SK-N-SH (cell line): ENCODE measurements around the gene UGT1A1. TPM values are rescaled to one million over a fixed set of nuclear protein-coding genes. Genes with fewer than 3 reads are reported as not detected.

ENCODE experiments used
- CTCF ChIA-PET: fragments of 300-600, 350-600 bp; formaldehyde crosslinking; extraction: SDS; loops from one replicate; lab custom pipeline; 2021; lab: Yijun Ruan, JAX
- POLR2A ChIA-PET: fragments of 350-600 bp; sonication (Branson Sonifier 250); formaldehyde crosslinking; extraction: SDS; loops from one replicate; lab custom pipeline; 2020; ENCODE audit warnings: antibody characterized with exemption, inconsistent platforms; lab: Yijun Ruan, JAX
- DNase-seq: peaks from one replicate; pipeline ENCODE4 v3.0.0; 2012
- H2AFZ ChIP-seq: fragments of 200-600 bp; sonication (generic); 2 replicates; pipeline ENCODE4 v1.8.1; 2016; ENCODE audit warnings: antibody characterized with exemption, mild to moderate bottlenecking, low read depth
- H3F3A ChIP-seq: fragments of 200-600 bp; sonication (generic); replicated peaks from 2 replicates; pipeline ENCODE3; 2016; ENCODE audit warnings: antibody characterized with exemption, mild to moderate bottlenecking; ENCODE audit not compliant: insufficient read depth
- H3K27ac ChIP-seq, 2 experiments: fragments of 200-500 bp in 1 of 2; fragments of 200-600 bp in 1 of 2; sonication (Bioruptor generic) in 1 of 2; sonication (generic), shearing (Covaris generic) in 1 of 2; 2 replicates each; pipeline versions ENCODE4 v1.5.1 to v1.6.1; 2014 to 2016; ENCODE audit warnings: low read depth in 2 of 2, inconsistent platforms in 1 of 2, low read length in 1 of 2, mild to moderate bottlenecking in 1 of 2, mixed read lengths in 1 of 2
- H3K27me3 ChIP-seq: fragments of 200-600 bp; sonication (generic), shearing (Covaris generic); 2 replicates; pipeline ENCODE4 v1.6.1; 2016; ENCODE audit warnings: mixed run types; ENCODE audit not compliant: insufficient read depth
- H3K36me3 ChIP-seq, 2 experiments: fragments of 200-500 bp in 1 of 2; fragments of 200-600 bp in 1 of 2; sonication (Bioruptor generic) in 1 of 2; sonication (generic) in 1 of 2; replicated peaks in 1 of 2; 2 replicates each; pipeline versions ENCODE3 to v1.5.1; 2014 to 2016; ENCODE audit warnings: low read length in 1 of 2, mild to moderate bottlenecking in 1 of 2; ENCODE audit not compliant: insufficient read depth in 2 of 2, control insufficient read depth in 1 of 2
- H3K4me1 ChIP-seq, 2 experiments: fragments of 200-500 bp in 1 of 2; fragments of 200-600 bp in 1 of 2; sonication (Bioruptor generic) in 1 of 2; sonication (generic), shearing (Covaris generic) in 1 of 2; 2 replicates each; pipeline versions ENCODE4 v1.5.1 to v1.6.1; 2014 to 2016; ENCODE audit warnings: low read depth in 1 of 2, low read length in 1 of 2, mixed run types in 1 of 2; ENCODE audit not compliant: insufficient read depth in 2 of 2, control insufficient read depth in 1 of 2
- H3K4me2 ChIP-seq: fragments of 200-600 bp; sonication (generic), shearing (Covaris generic); 2 replicates; pipeline ENCODE4 v1.6.1; 2017; ENCODE audit warnings: mixed run types
- H3K4me3 ChIP-seq, 2 experiments: fragments of 200-500 bp in 1 of 2; fragments of 200-600 bp in 1 of 2; sonication (Bioruptor generic) in 1 of 2; sonication (generic), shearing (Covaris generic) in 1 of 2; 2 replicates each; pipeline versions ENCODE4 v1.5.1 to v1.8.1; 2014 to 2016; ENCODE audit warnings: low read depth in 2 of 2, inconsistent platforms in 1 of 2, low read length in 1 of 2, mild to moderate bottlenecking in 1 of 2, mixed read lengths in 1 of 2, moderate library complexity in 1 of 2
- H3K79me2 ChIP-seq: fragments of 200-600 bp; sonication (generic); 2 replicates; pipeline ENCODE4 v1.8.1; 2017; ENCODE audit warnings: mild to moderate bottlenecking; ENCODE audit not compliant: insufficient read depth
- H3K9ac ChIP-seq: fragments of 200-600 bp; sonication (generic); 2 replicates; pipeline ENCODE4 v1.6.1; 2017; ENCODE audit warnings: mixed run types
- H3K9me2 ChIP-seq: fragments of 200-600 bp; sonication (generic); 2 replicates; pipeline ENCODE4 v1.6.1; 2017; ENCODE audit warnings: mixed run types
- H3K9me3 ChIP-seq: fragments of 200-600 bp; sonication (generic); 2 replicates; pipeline ENCODE4 v1.6.1; 2017; ENCODE audit warnings: mixed run types, mild to moderate bottlenecking, moderate library complexity
- H4K20me1 ChIP-seq: fragments of 200-600 bp; sonication (generic); 2 replicates; pipeline ENCODE4 v1.6.1; 2017; ENCODE audit warnings: mild to moderate bottlenecking, mixed run types; ENCODE audit not compliant: insufficient read depth
- CHD2 ChIP-seq: fragments of 150-350 bp; IDR thresholded peaks from 2 replicates; pipeline ENCODE4 v1.6.1; 2018; ENCODE audit warnings: low read length; ENCODE audit not compliant: partially characterized antibody
- FOSL2 ChIP-seq: IDR thresholded peaks from 2 replicates; pipeline ENCODE4 v1.4.0; 2012; ENCODE audit warnings: low read depth, mild to moderate bottlenecking, moderate library complexity, borderline replicate concordance
- FOXJ3 ChIP-seq: sonication (generic); formaldehyde crosslinking; IDR thresholded peaks from 2 replicates; pipeline ENCODE4 v1.5.1; 2020; ENCODE audit warnings: mild to moderate bottlenecking, missing genetic modification reagents
- JUND ChIP-seq: IDR thresholded peaks from 2 replicates; pipeline ENCODE4 v1.4.0; 2012
- MEF2A ChIP-seq: IDR thresholded peaks from 2 replicates; pipeline ENCODE4 v1.4.0; 2012; ENCODE audit warnings: low read depth, borderline replicate concordance
- NRF1 ChIP-seq: IDR thresholded peaks from 2 replicates; pipeline ENCODE4 v1.6.1; 2012; ENCODE audit warnings: low read depth, mild to moderate bottlenecking, low read length
- POLR2AphosphoS5 ChIP-seq: IDR thresholded peaks from 2 replicates; pipeline ENCODE4 v1.6.1; 2012; ENCODE audit warnings: low read depth, low read length
- RCOR1 ChIP-seq: fragments of 150-350 bp; IDR thresholded peaks from 2 replicates; pipeline ENCODE4 v1.6.1; 2017; ENCODE audit warnings: antibody characterized with exemption, low read length
- RFX5 ChIP-seq: IDR thresholded peaks from 2 replicates; pipeline ENCODE4 v1.6.1; 2012; ENCODE audit warnings: mild to moderate bottlenecking, improper control_type of control experiment, low read length
- SIN3A ChIP-seq: IDR thresholded peaks from 2 replicates; pipeline ENCODE4 v1.6.1; 2012; ENCODE audit warnings: low read depth, mild to moderate bottlenecking, low read length, moderate library complexity, borderline replicate concordance
- SMC3 ChIP-seq: IDR thresholded peaks from 2 replicates; pipeline ENCODE4 v1.6.1; 2012; ENCODE audit warnings: low read depth, low read length, improper control_type of control experiment
- TAF1 ChIP-seq: IDR thresholded peaks from 2 replicates; pipeline ENCODE4 v1.6.1; 2012; ENCODE audit warnings: low read depth, mild to moderate bottlenecking, low read length, moderate library complexity, borderline replicate concordance
- TCF12 ChIP-seq: IDR thresholded peaks from 2 replicates; pipeline ENCODE4 v1.4.0; 2012
- YY1 ChIP-seq: IDR thresholded peaks from 2 replicates; pipeline ENCODE4 v1.4.0; 2012; ENCODE audit warnings: low read depth, mild to moderate bottlenecking
- WGBS: methylation state at CpG from one replicate; pipeline ENCODE4 v1.1.6; 2017; ENCODE audit warnings: low lambda C conversion rate; 5-methylcytosine and 5-hydroxymethylcytosine counted together
- polyA plus RNA-seq, 3 experiments: library from polyadenylated mRNA; depleted of rRNA; stranded (reverse); fragments of >200 nt; gene quantifications; 2 replicates each; pipeline ENCODE4 v1.2.3, GENCODE V29; 2012
- TF ChIP-seq, protein P1 (sequence below): IDR thresholded peaks from 2 replicates; pipeline ENCODE4 v1.6.1; 2012; ENCODE audit warnings: mild to moderate bottlenecking, low read depth, low read length, moderate library complexity
- TF ChIP-seq, protein P2 (sequence below): IDR thresholded peaks from 2 replicates; pipeline ENCODE4 v1.4.0; 2012; ENCODE audit warnings: low read depth, borderline replicate concordance
- TF ChIP-seq, protein P3 (sequence below): fragments of 150-350 bp; IDR thresholded peaks from 2 replicates; pipeline ENCODE4 v1.6.1; 2017; ENCODE audit warnings: antibody characterized with exemption, low read length, low read depth, borderline replicate concordance
- TF ChIP-seq, protein P4 (sequence below): IDR thresholded peaks from 2 replicates; pipeline ENCODE4 v1.4.0; 2012; ENCODE audit warnings: low read depth, borderline replicate concordance

UGT1A1 gene
- polyA plus RNA-seq, 1 of the 3 experiments (the other 2 are of a cell fraction), result not detected

DNA sequence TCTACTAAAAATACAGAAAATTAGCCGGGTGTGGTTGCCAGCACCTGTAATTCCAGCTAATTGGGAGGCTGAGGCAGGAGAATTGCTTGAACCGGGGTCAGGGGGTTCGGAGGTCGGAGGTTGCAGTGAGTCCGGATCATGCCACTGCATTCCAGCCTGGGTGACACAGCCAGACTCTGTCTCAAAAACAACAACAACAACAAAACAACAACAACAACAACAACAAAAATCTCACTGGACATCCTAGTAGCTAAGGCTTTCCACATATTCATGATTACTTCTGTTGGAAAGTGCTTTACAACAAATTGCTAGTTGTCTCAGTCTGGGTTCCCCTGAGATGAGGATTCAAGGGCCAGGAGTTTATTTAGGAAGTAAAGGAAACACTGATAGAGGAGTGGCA, 13.8 kb downstream of the UGT1A1 start (continued):
- TF ChIP-seq, protein P1, sequence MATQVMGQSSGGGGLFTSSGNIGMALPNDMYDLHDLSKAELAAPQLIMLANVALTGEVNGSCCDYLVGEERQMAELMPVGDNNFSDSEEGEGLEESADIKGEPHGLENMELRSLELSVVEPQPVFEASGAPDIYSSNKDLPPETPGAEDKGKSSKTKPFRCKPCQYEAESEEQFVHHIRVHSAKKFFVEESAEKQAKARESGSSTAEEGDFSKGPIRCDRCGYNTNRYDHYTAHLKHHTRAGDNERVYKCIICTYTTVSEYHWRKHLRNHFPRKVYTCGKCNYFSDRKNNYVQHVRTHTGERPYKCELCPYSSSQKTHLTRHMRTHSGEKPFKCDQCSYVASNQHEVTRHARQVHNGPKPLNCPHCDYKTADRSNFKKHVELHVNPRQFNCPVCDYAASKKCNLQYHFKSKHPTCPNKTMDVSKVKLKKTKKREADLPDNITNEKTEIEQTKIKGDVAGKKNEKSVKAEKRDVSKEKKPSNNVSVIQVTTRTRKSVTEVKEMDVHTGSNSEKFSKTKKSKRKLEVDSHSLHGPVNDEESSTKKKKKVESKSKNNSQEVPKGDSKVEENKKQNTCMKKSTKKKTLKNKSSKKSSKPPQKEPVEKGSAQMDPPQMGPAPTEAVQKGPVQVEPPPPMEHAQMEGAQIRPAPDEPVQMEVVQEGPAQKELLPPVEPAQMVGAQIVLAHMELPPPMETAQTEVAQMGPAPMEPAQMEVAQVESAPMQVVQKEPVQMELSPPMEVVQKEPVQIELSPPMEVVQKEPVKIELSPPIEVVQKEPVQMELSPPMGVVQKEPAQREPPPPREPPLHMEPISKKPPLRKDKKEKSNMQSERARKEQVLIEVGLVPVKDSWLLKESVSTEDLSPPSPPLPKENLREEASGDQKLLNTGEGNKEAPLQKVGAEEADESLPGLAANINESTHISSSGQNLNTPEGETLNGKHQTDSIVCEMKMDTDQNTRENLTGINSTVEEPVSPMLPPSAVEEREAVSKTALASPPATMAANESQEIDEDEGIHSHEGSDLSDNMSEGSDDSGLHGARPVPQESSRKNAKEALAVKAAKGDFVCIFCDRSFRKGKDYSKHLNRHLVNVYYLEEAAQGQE, result no peak

DNA sequence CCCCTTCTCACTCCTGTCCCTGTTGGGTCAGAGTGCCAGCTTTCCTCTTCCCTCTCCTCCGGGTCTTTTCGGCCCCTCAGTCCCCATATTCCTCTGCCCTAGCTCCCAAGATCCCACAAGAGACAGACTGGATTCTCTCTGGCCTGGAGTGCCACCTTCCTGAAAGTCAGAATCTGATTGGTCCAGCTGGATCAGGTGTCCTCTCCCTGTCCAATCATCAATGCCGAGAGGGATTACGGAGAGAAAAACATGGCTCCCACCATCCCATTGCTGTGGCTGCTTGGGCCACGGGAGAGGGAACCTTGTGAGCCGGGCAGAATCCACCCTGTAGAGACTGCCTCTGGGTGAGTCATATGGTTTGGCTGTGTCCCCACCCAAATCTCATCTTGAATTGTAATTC, 15.3 kb downstream of the UGT1A1 start:
- no peak overlapping the region for H3K9ac ChIP-seq
- POLR2A ChIA-PET, result no interaction called here

More for the DNA sequence above, 15.3 kb downstream of the UGT1A1 start:
- Histone ChIP-seq H3K9me2 (no peaks in the 10 kb centered on the region), H3K79me2 (no peaks in the 10 kb centered on the region), H3K4me1 (no peaks in the 10 kb centered on the region), H3F3A (no peaks in the 10 kb centered on the region), H2AFZ (no peak overlapping the region), H3K4me2 (no peak overlapping the region), H3K4me3 (no peak overlapping the region), H3K27me3 (no peaks in the 10 kb centered on the region; the same call in 1 of the 2 replicates), H3K9me3 (no peaks in the 10 kb centered on the region), H4K20me1 (no peaks in the 10 kb centered on the region), H3K27ac (no peak overlapping the region), H3K36me3 (no peaks in the 10 kb centered on the region)
- WGBS, result 61% methylated on average over 6 of the region's 6 CpGs
- CTCF ChIA-PET, result no interaction called here
- no peak for TF ChIP-seq CHD2
- no peak for TF ChIP-seq YY1
- TF ChIP-seq JUND, result no peak
- no peak for TF ChIP-seq MEF2A
- no peak for TF ChIP-seq SIN3A
- TF ChIP-seq, protein P2, sequence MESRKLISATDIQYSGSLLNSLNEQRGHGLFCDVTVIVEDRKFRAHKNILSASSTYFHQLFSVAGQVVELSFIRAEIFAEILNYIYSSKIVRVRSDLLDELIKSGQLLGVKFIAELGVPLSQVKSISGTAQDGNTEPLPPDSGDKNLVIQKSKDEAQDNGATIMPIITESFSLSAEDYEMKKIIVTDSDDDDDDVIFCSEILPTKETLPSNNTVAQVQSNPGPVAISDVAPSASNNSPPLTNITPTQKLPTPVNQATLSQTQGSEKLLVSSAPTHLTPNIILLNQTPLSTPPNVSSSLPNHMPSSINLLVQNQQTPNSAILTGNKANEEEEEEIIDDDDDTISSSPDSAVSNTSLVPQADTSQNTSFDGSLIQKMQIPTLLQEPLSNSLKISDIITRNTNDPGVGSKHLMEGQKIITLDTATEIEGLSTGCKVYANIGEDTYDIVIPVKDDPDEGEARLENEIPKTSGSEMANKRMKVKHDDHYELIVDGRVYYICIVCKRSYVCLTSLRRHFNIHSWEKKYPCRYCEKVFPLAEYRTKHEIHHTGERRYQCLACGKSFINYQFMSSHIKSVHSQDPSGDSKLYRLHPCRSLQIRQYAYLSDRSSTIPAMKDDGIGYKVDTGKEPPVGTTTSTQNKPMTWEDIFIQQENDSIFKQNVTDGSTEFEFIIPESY, result no peak
- no peak for TF ChIP-seq RCOR1
- TF ChIP-seq POLR2AphosphoS5, result no peak
- TF ChIP-seq FOSL2, result no peak
- TF ChIP-seq, protein P3, sequence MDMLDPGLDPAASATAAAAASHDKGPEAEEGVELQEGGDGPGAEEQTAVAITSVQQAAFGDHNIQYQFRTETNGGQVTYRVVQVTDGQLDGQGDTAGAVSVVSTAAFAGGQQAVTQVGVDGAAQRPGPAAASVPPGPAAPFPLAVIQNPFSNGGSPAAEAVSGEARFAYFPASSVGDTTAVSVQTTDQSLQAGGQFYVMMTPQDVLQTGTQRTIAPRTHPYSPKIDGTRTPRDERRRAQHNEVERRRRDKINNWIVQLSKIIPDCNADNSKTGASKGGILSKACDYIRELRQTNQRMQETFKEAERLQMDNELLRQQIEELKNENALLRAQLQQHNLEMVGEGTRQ, result no peak
- TF ChIP-seq TCF12, result no peak
- TF ChIP-seq FOXJ3 (CRISPR knock-in tag), result no peak
- TF ChIP-seq, protein P4, sequence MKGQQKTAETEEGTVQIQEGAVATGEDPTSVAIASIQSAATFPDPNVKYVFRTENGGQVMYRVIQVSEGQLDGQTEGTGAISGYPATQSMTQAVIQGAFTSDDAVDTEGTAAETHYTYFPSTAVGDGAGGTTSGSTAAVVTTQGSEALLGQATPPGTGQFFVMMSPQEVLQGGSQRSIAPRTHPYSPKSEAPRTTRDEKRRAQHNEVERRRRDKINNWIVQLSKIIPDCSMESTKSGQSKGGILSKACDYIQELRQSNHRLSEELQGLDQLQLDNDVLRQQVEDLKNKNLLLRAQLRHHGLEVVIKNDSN, result no peak
- TF ChIP-seq SMC3, result no peak
- TF ChIP-seq NRF1, result no peak
- no peak for TF ChIP-seq RFX5
- no peak for TF ChIP-seq TAF1
- no peak for DNase-seq
